ENCODE results near the gene RXRA. TPM values are rescaled to one million over a fixed set of nuclear protein-coding genes. Genes with fewer than 3 reads are reported as not detected.

The RXRA gene
- total and polyA plus RNA-seq, 2 donors (not counting 1 experiment from before 2014, with no cell fraction given) = 2.6 to 6.8 TPM

- Histone ChIP-seq H3K4me3 (ENCODE audit: control extremely low read depth in 1 of 5, extremely low read depth in 1 of 5, insufficient read depth in 1 of 5, low read depth in 2 of 5, low read length in 4 of 5) (no peak overlapping the region), H2AFZ (ENCODE audit: insufficient read depth, low read depth, low read length, poor library complexity, severe bottlenecking) (no peak overlapping the region), H3K27me3 (replicated peaks in 1 of 4; ENCODE audit: control extremely low read depth in 1 of 4, control insufficient read depth in 3 of 4, insufficient read depth in 4 of 4, low read length in 3 of 4) (peaks cover 0 to 30% (median 3%) of the 10 kb centered on the region in 4 experiments), H3K9me3 (ENCODE audit: control extremely low read depth in 1 of 3, control insufficient read depth in 2 of 3, insufficient read depth in 1 of 3, low read length in 2 of 3) (peaks cover 0 to 35% (median 14%) of the 10 kb centered on the region in 3 donors), H4K20me1 (ENCODE audit: control insufficient read depth, insufficient read depth, low read length, poor library complexity, severe bottlenecking) (no peaks in the 10 kb centered on the region), H3K4me2 (replicated peaks; ENCODE audit: low read depth, low read length, poor library complexity, severe bottlenecking) (no peak overlapping the region), H3K79me2 (ENCODE audit: control insufficient read depth, insufficient read depth, low read length) (no peaks in the 10 kb centered on the region), H3K27ac (ENCODE audit: low read length in 2 of 2) (no peak overlapping the region), H3K9ac (ENCODE audit: low read length) (no peak overlapping the region), H3K36me3 (replicated peaks in 1 of 2; ENCODE audit: control extremely low read depth in 1 of 2, control insufficient read depth in 1 of 2, extremely low read depth in 1 of 2, insufficient read depth in 2 of 2, low read length in 1 of 2) (no peaks in the 10 kb centered on the region), H3K4me1 (ENCODE audit: control insufficient read depth in 2 of 2, insufficient read depth in 2 of 2, low read length in 2 of 2) (peaks cover 25 to 30% of the 10 kb centered on the region in 2 donors)
- POLR2A ChIA-PET = no interaction called here
- Mint-ChIP-seq H3K9me3 (ENCODE audit: insufficient read depth) (peaks cover 2% of the 10 kb centered on the region), H3K4me3 (no peak overlapping the region), H3K4me1 (peaks cover 29% of the 10 kb centered on the region), H3K27ac (peak overlapping the region; percentile 71), H3K27me3 (peaks cover 11% of the 10 kb centered on the region)
- no peak for DNase-seq
- ATAC-seq (ENCODE audit: low read depth) = no peak
- WGBS (ENCODE audit: insufficient coverage) = 94% methylated on average over 8 of the region's 8 CpGs
- CTCF ChIA-PET = interaction anchor here (0.6 to 6.4 kb wide), 3 partner anchors 12 to 275 kb away, joined by 3 to 59 read pairs (median 8); no protein-coding TSS in a partner anchor
- intact Hi-C loops (cut with micrococcal nuclease) = loop anchor here (10.0 kb wide), 2 partner anchors 120 to 380 kb away; partner anchors contain the start of genes BRD3 and RXRA
- TF ChIP-seq EZH2 (IDR thresholded peaks at IDR 0.05; ENCODE audit: borderline replicate concordance, insufficient read depth, low read depth, low read length, poor library complexity, severe bottlenecking) = no peak
- TF ChIP-seq, protein P1, sequence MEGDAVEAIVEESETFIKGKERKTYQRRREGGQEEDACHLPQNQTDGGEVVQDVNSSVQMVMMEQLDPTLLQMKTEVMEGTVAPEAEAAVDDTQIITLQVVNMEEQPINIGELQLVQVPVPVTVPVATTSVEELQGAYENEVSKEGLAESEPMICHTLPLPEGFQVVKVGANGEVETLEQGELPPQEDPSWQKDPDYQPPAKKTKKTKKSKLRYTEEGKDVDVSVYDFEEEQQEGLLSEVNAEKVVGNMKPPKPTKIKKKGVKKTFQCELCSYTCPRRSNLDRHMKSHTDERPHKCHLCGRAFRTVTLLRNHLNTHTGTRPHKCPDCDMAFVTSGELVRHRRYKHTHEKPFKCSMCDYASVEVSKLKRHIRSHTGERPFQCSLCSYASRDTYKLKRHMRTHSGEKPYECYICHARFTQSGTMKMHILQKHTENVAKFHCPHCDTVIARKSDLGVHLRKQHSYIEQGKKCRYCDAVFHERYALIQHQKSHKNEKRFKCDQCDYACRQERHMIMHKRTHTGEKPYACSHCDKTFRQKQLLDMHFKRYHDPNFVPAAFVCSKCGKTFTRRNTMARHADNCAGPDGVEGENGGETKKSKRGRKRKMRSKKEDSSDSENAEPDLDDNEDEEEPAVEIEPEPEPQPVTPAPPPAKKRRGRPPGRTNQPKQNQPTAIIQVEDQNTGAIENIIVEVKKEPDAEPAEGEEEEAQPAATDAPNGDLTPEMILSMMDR (IDR thresholded peaks at IDR 0.05) = no peak
These were observed 118.7 kb downstream of the RXRA start for GRCh38 chr9:134445000-134445399.

- ChIA-PET CTCF (interaction anchor here (0.6 to 6.4 kb wide), 27 partner anchors 8 to 1063 kb away, joined by 3 to 59 read pairs (median 3); partner anchors contain the start of gene RNU6ATAC), POLR2A (interaction anchor here (0.5 kb wide), 1 partner anchor 431 kb away, joined by 5 read pairs; no protein-coding TSS in a partner anchor)
- TF ChIP-seq, protein P1 (IDR thresholded peaks at IDR 0.05) = peak; percentile 81
- TF ChIP-seq EZH2 (IDR thresholded peaks at IDR 0.05; ENCODE audit: borderline replicate concordance, insufficient read depth, low read depth, low read length, poor library complexity, severe bottlenecking) = no peak
- peaks cover 0 to 28% (median 14%) of the 10 kb centered on the region in 3 donors for H3K9me3 ChIP-seq (ENCODE audit: control extremely low read depth in 1 of 3, control insufficient read depth in 2 of 3, insufficient read depth in 1 of 3, low read length in 2 of 3)
- peak; percentile 100 for ATAC-seq (ENCODE audit: low read depth)
- H3K4me3 ChIP-seq (ENCODE audit: control extremely low read depth in 1 of 5, extremely low read depth in 1 of 5, insufficient read depth in 1 of 5, low read depth in 2 of 5, low read length in 4 of 5) = no peak overlapping the region
- Mint-ChIP-seq H3K9me3 (ENCODE audit: insufficient read depth) (peaks cover 2% of the 10 kb centered on the region), H3K27ac (peak overlapping the region; percentile 46), H3K27me3 (no peaks in the 10 kb centered on the region), H3K4me3 (no peak overlapping the region), H3K4me1 (peaks cover 18% of the 10 kb centered on the region)
- no peaks in the 10 kb centered on the region for H3K79me2 ChIP-seq (ENCODE audit: control insufficient read depth, insufficient read depth, low read length)
- H3K9ac ChIP-seq (ENCODE audit: low read length) = no peak overlapping the region
- no peaks in the 10 kb centered on the region for H4K20me1 ChIP-seq (ENCODE audit: control insufficient read depth, insufficient read depth, low read length, poor library complexity, severe bottlenecking)
- DNase-seq = peak; percentile 91
- no peaks in the 10 kb centered on the region for H3K36me3 ChIP-seq (replicated peaks in 1 of 2; ENCODE audit: control extremely low read depth in 1 of 2, control insufficient read depth in 1 of 2, extremely low read depth in 1 of 2, insufficient read depth in 2 of 2, low read length in 1 of 2)
- H2AFZ ChIP-seq (ENCODE audit: insufficient read depth, low read depth, low read length, poor library complexity, severe bottlenecking) = no peak overlapping the region
- H3K27ac ChIP-seq (ENCODE audit: low read length in 2 of 2) = no peak overlapping the region
- peaks cover 0 to 11% of the 10 kb centered on the region in 2 donors for H3K4me1 ChIP-seq (ENCODE audit: control insufficient read depth in 2 of 2, insufficient read depth in 2 of 2, low read length in 2 of 2)
- peaks cover 0 to 3% (median 0%) of the 10 kb centered on the region in 4 experiments for H3K27me3 ChIP-seq (replicated peaks in 1 of 4; ENCODE audit: control extremely low read depth in 1 of 4, control insufficient read depth in 3 of 4, insufficient read depth in 4 of 4, low read length in 3 of 4)
- 6% methylated on average over 7 of the region's 10 CpGs for WGBS (ENCODE audit: insufficient coverage)
- intact Hi-C loops (cut with micrococcal nuclease) = loop anchor here (1.0 to 10.0 kb wide), 3 partner anchors 42 to 385 kb away; partner anchors contain the start of genes BRD3 and RXRA
- H3K4me2 ChIP-seq (replicated peaks; ENCODE audit: low read depth, low read length, poor library complexity, severe bottlenecking) = no peak overlapping the region
These were observed 123.1 kb downstream of the RXRA start for GRCh38 chr9:134449180-134449916.
